SK-N-MC (cell line): Measurements from ENCODE around the gene URB2.

Experiments used
- EZH2 ChIP-seq: fragments of 200-600 bp; sonication (generic); IDR thresholded peaks from one replicate; pipeline ENCODE4 v1.6.1; 2017; ENCODE audit warnings: antibody characterized with exemption
- POLR2AphosphoS5 ChIP-seq: IDR thresholded peaks from 2 replicates; pipeline ENCODE4 v1.6.1; 2012; ENCODE audit warnings: mild to moderate bottlenecking, low read depth, low read length, borderline replicate concordance

DNA sequence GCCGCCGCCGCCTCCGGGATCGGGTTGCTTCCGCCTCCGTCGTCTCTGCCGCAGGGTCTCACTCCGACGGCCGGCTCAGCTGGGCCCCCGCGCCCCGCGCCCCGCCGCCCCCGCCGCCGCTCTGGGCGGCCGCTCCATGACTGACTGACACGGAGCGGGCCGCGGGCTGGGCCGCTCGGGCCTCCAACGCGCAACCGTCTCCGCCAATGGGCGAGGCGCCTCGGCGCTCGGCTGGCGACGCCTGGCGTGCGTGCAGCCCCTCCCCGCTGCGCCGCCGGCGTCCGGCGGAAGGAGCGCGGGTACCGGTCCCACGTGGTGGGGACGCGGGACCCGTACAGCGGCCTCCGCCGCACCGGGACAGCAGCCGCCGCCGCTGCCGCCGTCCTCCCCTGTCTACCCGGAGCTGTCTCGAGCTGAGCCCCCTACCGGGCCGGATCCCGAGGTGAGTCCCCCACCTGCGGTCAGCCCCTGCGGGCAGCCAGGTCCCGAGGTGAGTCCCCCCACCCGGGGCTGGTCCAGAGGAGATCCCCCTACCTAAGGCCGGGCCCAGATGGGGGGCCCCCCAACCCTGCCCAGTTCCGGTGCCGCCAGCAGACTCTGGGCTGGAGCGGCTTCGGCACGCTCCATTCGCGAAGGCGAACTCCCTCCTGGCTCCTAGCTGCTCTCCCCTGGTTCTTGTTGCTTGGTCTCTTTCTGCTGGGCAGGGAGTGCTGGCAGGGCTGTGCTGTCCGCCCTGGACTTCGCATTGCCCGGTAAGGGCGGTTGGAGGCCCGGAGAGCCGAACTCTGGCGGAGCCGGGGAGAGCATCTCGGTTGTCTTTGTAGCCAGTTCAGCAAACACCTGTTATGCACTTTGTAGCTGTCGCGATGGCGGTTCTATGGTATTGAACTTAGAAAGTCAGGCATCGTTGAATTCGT is at the start of gene URB2, which contains the start of gene TAF5L:
- TF ChIP-seq POLR2AphosphoS5: peak; percentile 79
- TF ChIP-seq EZH2: no peak
